DOHH2 (cell line): ENCODE measurements around the gene NEURL1B.

ENCODE experiments used
- H3F3A ChIP-seq: fragments of 200-600 bp; sonication (generic), shearing (Covaris generic); 2 replicates; pipeline ENCODE4 v1.6.0; 2016; ENCODE audit warnings: antibody characterized with exemption, mild to moderate bottlenecking; ENCODE audit not compliant: control insufficient read depth, insufficient read depth
- H3K27ac ChIP-seq: fragments of 200-600 bp; sonication (generic); 2 replicates; pipeline ENCODE4 v1.5.1; 2014; ENCODE audit warnings: low read depth, mild to moderate bottlenecking, low read length, moderate library complexity
- H3K27me3 ChIP-seq: fragments of 200-600 bp; sonication (generic); 2 replicates; pipeline ENCODE4 v1.6.1; 2014; ENCODE audit warnings: mild to moderate bottlenecking, low read length, mixed read lengths; ENCODE audit not compliant: control insufficient read depth
- H3K36me3 ChIP-seq: fragments of 200-600 bp; sonication (generic); 2 replicates; pipeline ENCODE4 v1.6.1; 2014; ENCODE audit warnings: mild to moderate bottlenecking, low read length, moderate library complexity, mixed read lengths; ENCODE audit not compliant: control insufficient read depth
- H3K4me1 ChIP-seq: fragments of 200-600 bp; sonication (generic); 2 replicates; pipeline ENCODE4 v1.6.1; 2014; ENCODE audit warnings: mild to moderate bottlenecking, low read length, mixed read lengths; ENCODE audit not compliant: control insufficient read depth
- H3K4me2 ChIP-seq: fragments of 200-600 bp; sonication (generic); 2 replicates; pipeline ENCODE4 v1.6.0; 2014; ENCODE audit warnings: mild to moderate bottlenecking, low read length, moderate library complexity
- H3K4me3 ChIP-seq: fragments of 200-600 bp; sonication (generic); 2 replicates; pipeline ENCODE4 v1.5.1; 2014; ENCODE audit warnings: mild to moderate bottlenecking, low read length, mixed read lengths
- H3K79me2 ChIP-seq: fragments of 200-600 bp; sonication (generic); 2 replicates; pipeline ENCODE4 v1.6.1; 2014; ENCODE audit warnings: mild to moderate bottlenecking, low read length, mixed read lengths; ENCODE audit not compliant: control insufficient read depth
- H3K9me2 ChIP-seq: fragments of 200-600 bp; sonication (generic); replicated peaks from 2 replicates; pipeline ENCODE4 v1.6.1; 2014; ENCODE audit warnings: mild to moderate bottlenecking, low read length, mixed read lengths; ENCODE audit not compliant: control insufficient read depth
- H3K9me3 ChIP-seq: fragments of 200-600 bp; sonication (generic); 2 replicates; pipeline ENCODE4 v1.6.1; 2014; ENCODE audit warnings: antibody characterized with exemption, low read length, mixed read lengths; ENCODE audit not compliant: control insufficient read depth, insufficient read depth
- H4K20me1 ChIP-seq: fragments of 200-600 bp; sonication (generic); 2 replicates; pipeline ENCODE4 v1.6.0; 2014; ENCODE audit warnings: low read depth, mild to moderate bottlenecking, antibody characterized with exemption, low read length, moderate library complexity; ENCODE audit not compliant: control insufficient read depth, insufficient read depth
- EZH2phosphoT487 ChIP-seq: fragments of 200-600 bp; sonication (generic); IDR thresholded peaks from 2 replicates; pipeline ENCODE4 v1.6.1; 2017; ENCODE audit warnings: borderline replicate concordance, mild to moderate bottlenecking, antibody characterized with exemption, low read length, moderate library complexity, mixed read lengths
- TF ChIP-seq, protein P1 (sequence below): fragments of 200-600 bp; sonication (generic); IDR thresholded peaks from one replicate; pipeline ENCODE4 v1.5.1; 2014; ENCODE audit warnings: antibody characterized with exemption, mild to moderate bottlenecking, low read depth, low read length; ENCODE audit not compliant: poor library complexity, severe bottlenecking

Gene NEURL1B

DNA sequence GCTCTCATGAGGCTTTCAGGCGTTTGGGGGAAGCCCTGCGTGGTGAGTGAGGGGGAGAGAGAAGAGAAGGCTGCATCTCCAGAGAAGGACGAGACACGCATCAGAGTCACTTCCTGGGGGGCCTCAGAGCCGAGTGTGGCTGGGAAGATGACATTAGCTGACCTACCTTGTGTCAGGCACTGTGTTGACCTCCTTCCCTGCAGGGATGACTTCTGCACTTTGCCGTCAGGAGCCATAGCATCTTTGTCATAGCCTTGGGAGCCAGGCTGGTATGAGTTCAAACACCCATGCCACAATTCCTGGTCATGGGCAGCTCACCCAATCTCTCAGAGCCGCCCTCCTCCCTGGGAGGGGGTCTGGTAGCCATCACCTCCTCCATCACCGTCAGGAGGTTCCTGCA is 17.3 kb downstream of the NEURL1B start:
- Histone ChIP-seq H3K9me3 (no peaks in the 10 kb centered on the region; the same call in 1 of the 2 replicates), H3K4me1 (no peaks in the 10 kb centered on the region), H3K36me3 (no peaks in the 10 kb centered on the region), H3K27ac (no peak overlapping the region), H3K4me2 (no peak overlapping the region), H3F3A (no peaks in the 10 kb centered on the region), H3K4me3 (no peak overlapping the region), H3K27me3 (no peaks in the 10 kb centered on the region), H3K9me2 (no peaks in the 10 kb centered on the region), H4K20me1 (no peaks in the 10 kb centered on the region), H3K79me2 (no peaks in the 10 kb centered on the region)
- no peak for TF ChIP-seq EZH2phosphoT487
- TF ChIP-seq, protein P1, sequence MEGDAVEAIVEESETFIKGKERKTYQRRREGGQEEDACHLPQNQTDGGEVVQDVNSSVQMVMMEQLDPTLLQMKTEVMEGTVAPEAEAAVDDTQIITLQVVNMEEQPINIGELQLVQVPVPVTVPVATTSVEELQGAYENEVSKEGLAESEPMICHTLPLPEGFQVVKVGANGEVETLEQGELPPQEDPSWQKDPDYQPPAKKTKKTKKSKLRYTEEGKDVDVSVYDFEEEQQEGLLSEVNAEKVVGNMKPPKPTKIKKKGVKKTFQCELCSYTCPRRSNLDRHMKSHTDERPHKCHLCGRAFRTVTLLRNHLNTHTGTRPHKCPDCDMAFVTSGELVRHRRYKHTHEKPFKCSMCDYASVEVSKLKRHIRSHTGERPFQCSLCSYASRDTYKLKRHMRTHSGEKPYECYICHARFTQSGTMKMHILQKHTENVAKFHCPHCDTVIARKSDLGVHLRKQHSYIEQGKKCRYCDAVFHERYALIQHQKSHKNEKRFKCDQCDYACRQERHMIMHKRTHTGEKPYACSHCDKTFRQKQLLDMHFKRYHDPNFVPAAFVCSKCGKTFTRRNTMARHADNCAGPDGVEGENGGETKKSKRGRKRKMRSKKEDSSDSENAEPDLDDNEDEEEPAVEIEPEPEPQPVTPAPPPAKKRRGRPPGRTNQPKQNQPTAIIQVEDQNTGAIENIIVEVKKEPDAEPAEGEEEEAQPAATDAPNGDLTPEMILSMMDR: no peak

DNA sequence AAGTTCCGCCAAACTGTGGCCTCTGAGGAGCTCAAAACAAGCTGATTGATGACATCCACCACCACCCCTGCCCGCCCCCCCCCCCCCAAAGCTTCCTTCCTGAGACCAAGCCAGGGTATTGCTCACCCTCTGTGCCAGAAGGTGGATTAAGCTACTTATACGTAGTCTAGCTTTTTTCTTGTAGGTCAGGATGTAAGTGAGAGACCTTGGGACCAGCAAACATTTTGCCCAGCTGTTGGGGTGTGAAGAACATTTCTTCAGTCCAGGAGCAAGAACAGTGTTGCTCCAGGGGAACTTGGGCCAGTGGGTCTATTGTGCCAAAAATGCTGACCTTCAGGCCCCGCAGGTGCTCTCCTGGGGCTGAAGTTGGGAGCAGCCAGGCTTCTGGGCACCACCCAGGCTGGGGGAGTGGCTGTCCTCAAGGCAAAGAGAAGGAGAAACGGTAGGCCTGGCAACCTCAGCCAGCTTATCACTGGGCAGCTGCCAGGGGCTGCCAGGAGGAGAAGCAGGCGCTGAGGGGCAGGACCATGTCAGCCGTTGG is 18.0 kb downstream of the NEURL1B start:
- no peaks in the 10 kb centered on the region; the same call in 1 of the 2 replicates for H3K9me3 ChIP-seq
- H4K20me1 ChIP-seq: no peaks in the 10 kb centered on the region
- no peaks in the 10 kb centered on the region for H3K79me2 ChIP-seq
- no peaks in the 10 kb centered on the region for H3F3A ChIP-seq
- H3K36me3 ChIP-seq: no peaks in the 10 kb centered on the region
- no peaks in the 10 kb centered on the region for H3K27me3 ChIP-seq
- no peaks in the 10 kb centered on the region for H3K9me2 ChIP-seq
- H3K27ac ChIP-seq: no peak overlapping the region
- H3K4me1 ChIP-seq: no peaks in the 10 kb centered on the region
- TF ChIP-seq EZH2phosphoT487: no peak
- TF ChIP-seq, protein P1: no peak
- H3K4me2 ChIP-seq: no peak overlapping the region
- H3K4me3 ChIP-seq: no peak overlapping the region

DNA sequence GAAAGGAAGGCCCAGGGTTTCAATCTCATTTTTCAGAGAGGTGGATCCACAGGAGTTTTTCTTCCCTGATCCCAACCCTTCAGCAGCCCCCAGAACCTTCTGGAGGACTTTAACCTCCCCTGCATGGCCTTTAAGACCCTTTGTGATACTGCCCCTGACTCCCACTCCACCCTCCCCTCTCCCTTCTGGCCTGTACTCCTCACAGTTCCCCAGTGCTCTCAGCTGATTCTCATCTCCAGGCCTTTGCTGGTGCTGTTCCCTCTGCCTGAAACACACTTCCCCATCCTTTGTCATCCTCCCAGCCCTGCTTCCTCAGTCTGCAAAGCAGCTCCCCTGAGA is 18.5 kb downstream of the NEURL1B start:
- H3K27ac ChIP-seq: no peak overlapping the region

More for the DNA sequence above, 18.5 kb downstream of the NEURL1B start:
- H3K36me3 ChIP-seq: no peaks in the 10 kb centered on the region
- H3K9me2 ChIP-seq: no peaks in the 10 kb centered on the region
- no peaks in the 10 kb centered on the region for H3K79me2 ChIP-seq
- H3K9me3 ChIP-seq: no peaks in the 10 kb centered on the region; the same call in 1 of the 2 replicates
- H3K4me1 ChIP-seq: no peaks in the 10 kb centered on the region
- no peaks in the 10 kb centered on the region for H3F3A ChIP-seq
- H3K4me3 ChIP-seq: no peak overlapping the region
- H3K4me2 ChIP-seq: no peak overlapping the region
- H3K27me3 ChIP-seq: no peaks in the 10 kb centered on the region
- no peak for TF ChIP-seq EZH2phosphoT487
- TF ChIP-seq, protein P1: no peak
- H4K20me1 ChIP-seq: no peaks in the 10 kb centered on the region
